Activated CD8-positive, alpha-beta memory T cell treated with anti-CD3 and anti-CD28 coated beads, Interleukin-2, amount 50 U/mL, for 48 hours (primary cell): ENCODE results near the gene DEDD2.
A peak's percentile ranks its signal among the peaks of the same experiment; 100 is the strongest.

Experiments
- DNase-seq: peaks from one replicate; pipeline ENCODE4 v3.0.0-alpha.2; 2020

Gene DEDD2

GRCh38 chr19:42248270-42249148 is 31.0 kb upstream of the DEDD2 start:
- DNase-seq = no peak

- DNase-seq = no peak
These were observed 30.2 kb upstream of the DEDD2 start for GRCh38 chr19:42247640-42248199.

- DNase-seq = no peak
These were observed 29.6 kb upstream of the DEDD2 start for GRCh38 chr19:42246922-42247639.

- no peak for DNase-seq
These were observed 28.9 kb upstream of the DEDD2 start for GRCh38 chr19:42246143-42246921.

- no peak for DNase-seq
These were observed 27.8 kb upstream of the DEDD2 start for GRCh38 chr19:42245231-42245630.

- DNase-seq = peak; percentile 94
These were observed 27.1 kb upstream of the DEDD2 start for GRCh38 chr19:42244347-42245220.

- DNase-seq = peak; percentile 95
These were observed 25.3 kb upstream of the DEDD2 start, which contains the start of gene GSK3A for GRCh38 chr19:42242512-42243409. Gene GSK3A (minus strand): TSS chr19:42242602. CDS start chr19:42242465, 137 bp downstream.

GRCh38 chr19:42242069-42242511 is 24.6 kb upstream of the DEDD2 start:
- DNase-seq = peak; percentile 71

- no peak for DNase-seq
These were observed 23.8 kb upstream of the DEDD2 start for GRCh38 chr19:42241279-42241678.

- DNase-seq = no peak
These were observed 22.2 kb upstream of the DEDD2 start for GRCh38 chr19:42239544-42240220.

- no peak for DNase-seq
These were observed 17.7 kb upstream of the DEDD2 start for GRCh38 chr19:42235181-42235580.

- no peak for DNase-seq
These were observed 16.9 kb upstream of the DEDD2 start for GRCh38 chr19:42234364-42234763.

- DNase-seq = no peak
These were observed 16.3 kb upstream of the DEDD2 start for GRCh38 chr19:42233678-42234292.

GRCh38 chr19:42233106-42233505 is 15.6 kb upstream of the DEDD2 start:
- no peak for DNase-seq

- DNase-seq = no peak
These were observed 15.0 kb upstream of the DEDD2 start for GRCh38 chr19:42232435-42232834.

- no peak for DNase-seq
These were observed 13.1 kb upstream of the DEDD2 start for GRCh38 chr19:42230571-42230970.

GRCh38 chr19:42229855-42230351 is 12.4 kb upstream of the DEDD2 start:
- no peak for DNase-seq

- DNase-seq = no peak
These were observed 11.9 kb upstream of the DEDD2 start for GRCh38 chr19:42229301-42229854.

GRCh38 chr19:42228641-42229040 is 11.2 kb upstream of the DEDD2 start:
- DNase-seq = no peak
